PC-9 (cell line): ENCODE data around the gene SCAF1. TPM values are rescaled to one million over a fixed set of nuclear protein-coding genes. Genes with fewer than 3 reads are reported as not detected.

Experiments
- BruUV-seq: library from RNA; stranded (reverse); fragments of 400-500 nt; replicated peaks from 2 replicates; lab custom pipeline; 2021; lab: Mats Ljungman, UMichigan
- CTCF ChIA-PET: fragments of 300-600 bp; sonication (Branson Sonifier 250); formaldehyde crosslinking; loops from one replicate; lab custom pipeline; 2022; ENCODE audit warnings: antibody characterized with exemption; lab: Charles Lee
- POLR2A ChIA-PET: fragments of 300-600 bp; sonication (Branson Sonifier 250); formaldehyde crosslinking; loops from one replicate; lab custom pipeline; 2022; ENCODE audit warnings: antibody characterized with exemption; ENCODE audit not compliant: unreplicated experiment; lab: Charles Lee
- DNase-seq, 2 experiments: peaks; one replicate each; pipeline versions ENCODE4 v3.0.0 to v3.0.0-alpha.2; 2015 to 2022; ENCODE audit warnings: mixed read lengths in 1 of 2
- H2AFZ ChIP-seq: fragments of 200-600 bp; sonication (generic); 2 replicates; pipeline ENCODE4 v1.8.1; 2017; ENCODE audit warnings: antibody characterized with exemption
- H3F3A ChIP-seq: fragments of 200-600 bp; sonication (generic); 2 replicates; pipeline ENCODE4 v1.8.1; 2017; ENCODE audit warnings: antibody characterized with exemption, mild to moderate bottlenecking, low read depth; ENCODE audit not compliant: insufficient read depth
- H3K27ac ChIP-seq: fragments of 200-600 bp; sonication (generic); 2 replicates; pipeline ENCODE4 v1.6.1; 2016; ENCODE audit warnings: mixed run types
- H3K27me3 ChIP-seq: fragments of 200-600 bp; sonication (generic); 2 replicates; pipeline ENCODE4 v1.6.1; 2016; ENCODE audit warnings: low read depth, mixed run types; ENCODE audit not compliant: insufficient read depth
- H3K36me3 ChIP-seq: fragments of 200-600 bp; sonication (generic); 2 replicates; pipeline ENCODE4 v1.6.1; 2016; ENCODE audit warnings: low read depth, mixed run types
- H3K4me1 ChIP-seq: fragments of 200-600 bp; sonication (generic); replicated peaks from 2 replicates; pipeline ENCODE4 v1.6.1; 2016; ENCODE audit warnings: mixed run types; ENCODE audit not compliant: insufficient read depth
- H3K4me2 ChIP-seq: fragments of 200-600 bp; sonication (generic); 2 replicates; pipeline ENCODE4 v1.6.1; 2017; ENCODE audit warnings: mixed run types
- H3K4me3 ChIP-seq: fragments of 200-600 bp; sonication (generic); 2 replicates; pipeline ENCODE4 v1.6.1; 2016; ENCODE audit warnings: mixed run types
- H3K79me2 ChIP-seq: fragments of 200-600 bp; sonication (generic); 2 replicates; pipeline ENCODE4 v1.6.1; 2017; ENCODE audit warnings: low read depth, mixed run types
- H3K9me2 ChIP-seq: fragments of 200-600 bp; sonication (generic); 2 replicates; pipeline ENCODE4 v1.8.1; 2017; ENCODE audit warnings: mild to moderate bottlenecking; ENCODE audit not compliant: insufficient read depth
- H3K9me3 ChIP-seq: fragments of 200-600 bp; sonication (generic); 2 replicates; pipeline ENCODE4 v1.8.1; 2016; ENCODE audit warnings: low read depth; ENCODE audit not compliant: insufficient read depth
- H4K20me1 ChIP-seq: fragments of 200-600 bp; sonication (generic); 2 replicates; pipeline ENCODE4 v1.8.1; 2017; ENCODE audit not compliant: insufficient read depth
- CTCF ChIP-seq: fragments of 200-600 bp; sonication (generic); conservative IDR thresholded peaks from 2 replicates; pipeline ENCODE4 v1.6.1; 2017; ENCODE audit warnings: mixed run types, antibody characterized with exemption, mild to moderate bottlenecking, moderate library complexity
- EZH2 ChIP-seq: fragments of 200-600 bp; sonication (generic); IDR thresholded peaks from 2 replicates; pipeline ENCODE4 v1.8.0; 2017; ENCODE audit warnings: antibody characterized with exemption, low read depth
- intact Hi-C: fragments of 100-400 bp; cut with micrococcal nuclease; formaldehyde crosslinking; loops from one replicate; pipeline ENCODE4 v1.10.0; 2022; ENCODE audit not compliant: unreplicated experiment
- total RNA-seq: library from RNA; stranded (reverse); gene quantifications from 2 replicates; pipeline ENCODE4 v1.2.3, GENCODE V29; 2021

Gene SCAF1
- total RNA-seq, 1 experiment from 2014 or later, result 91.3 TPM

DNA sequence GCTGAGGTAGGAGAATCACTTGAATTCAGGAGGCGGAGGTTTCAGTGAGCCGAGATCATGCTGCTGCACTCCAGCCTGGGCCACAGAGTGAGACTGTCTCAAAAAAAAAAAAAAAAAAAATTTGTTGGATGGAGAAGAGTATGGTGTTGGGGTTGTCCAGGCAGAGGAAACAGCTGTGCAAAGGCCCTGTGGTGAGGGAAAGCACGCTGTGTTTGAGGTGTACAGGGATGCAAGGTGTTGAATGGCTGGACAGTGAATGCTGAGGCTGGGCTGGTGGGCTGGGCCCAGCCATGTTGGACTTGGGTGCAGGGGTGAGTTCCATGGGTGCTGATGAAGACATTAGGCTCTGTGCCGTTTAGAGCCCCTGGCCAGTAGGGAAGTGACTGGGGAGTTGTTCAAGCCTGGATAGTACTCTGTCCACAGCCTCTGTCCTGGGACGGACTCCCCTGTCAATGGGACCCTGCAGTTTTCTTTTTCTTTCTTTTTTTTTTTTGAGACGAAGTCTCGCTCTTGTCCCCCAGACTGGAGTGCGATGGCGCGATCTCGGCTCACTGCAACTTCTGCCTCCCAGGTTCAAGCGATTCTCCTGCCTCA, 32.4 kb upstream of the SCAF1 start:
- Histone ChIP-seq H3K9me3 (no peaks in the 10 kb centered on the region), H3K27ac (no peak overlapping the region), H3K9me2 (no peaks in the 10 kb centered on the region), H3K4me3 (no peak overlapping the region), H2AFZ (no peak overlapping the region), H4K20me1 (peaks cover 71% of the 10 kb centered on the region), H3K79me2 (peaks cover 65% of the 10 kb centered on the region), H3F3A (peaks cover 53% of the 10 kb centered on the region), H3K36me3 (peaks cover 23% of the 10 kb centered on the region), H3K27me3 (no peaks in the 10 kb centered on the region), H3K4me1 (peaks cover 27% of the 10 kb centered on the region), H3K4me2 (no peak overlapping the region)
- CTCF ChIA-PET, result no interaction called here
- intact Hi-C loops, result no loop called here
- BruUV-seq, result no TSS peak
- POLR2A ChIA-PET, result no interaction called here
- DNase-seq, result no peak
- no peak for TF ChIP-seq EZH2
- no peak for TF ChIP-seq CTCF

- no TSS peak for BruUV-seq
- H3K27ac ChIP-seq, result peak overlapping the region; percentile 84
- TF ChIP-seq CTCF (no peak), EZH2 (no peak)
- CTCF ChIA-PET, result no interaction called here
- H2AFZ ChIP-seq, result no peak overlapping the region
- H3K4me1 ChIP-seq, result peaks cover 33% of the 10 kb centered on the region
- peaks cover 44% of the 10 kb centered on the region for H3K79me2 ChIP-seq
- intact Hi-C loops, result loop anchor here (2.0 kb wide), 1 partner anchor 27 kb away; the partner anchor contains the start of gene RRAS
- peak; percentile 59 to 64 for DNase-seq
- H3K36me3 ChIP-seq, result peaks cover 9% of the 10 kb centered on the region; the same call in 1 of the 2 replicates
- H3K9me3 ChIP-seq, result no peaks in the 10 kb centered on the region
- POLR2A ChIA-PET, result interaction anchor here (0.5 to 0.6 kb wide), 2 partner anchors 22 to 35 kb away, joined by 3 to 5 read pairs; no protein-coding TSS in a partner anchor
- peak overlapping the region; percentile 54 for H3K4me2 ChIP-seq
- H3F3A ChIP-seq, result peaks cover 53% of the 10 kb centered on the region
- H3K4me3 ChIP-seq, result no peak overlapping the region; the same call in 1 of the 2 replicates
- no peaks in the 10 kb centered on the region for H3K27me3 ChIP-seq
- no peaks in the 10 kb centered on the region for H3K9me2 ChIP-seq
- peaks cover 48% of the 10 kb centered on the region for H4K20me1 ChIP-seq
These were observed 28.6 kb upstream of the SCAF1 start for GRCh38 chr19:49613374-49613773.

DNA sequence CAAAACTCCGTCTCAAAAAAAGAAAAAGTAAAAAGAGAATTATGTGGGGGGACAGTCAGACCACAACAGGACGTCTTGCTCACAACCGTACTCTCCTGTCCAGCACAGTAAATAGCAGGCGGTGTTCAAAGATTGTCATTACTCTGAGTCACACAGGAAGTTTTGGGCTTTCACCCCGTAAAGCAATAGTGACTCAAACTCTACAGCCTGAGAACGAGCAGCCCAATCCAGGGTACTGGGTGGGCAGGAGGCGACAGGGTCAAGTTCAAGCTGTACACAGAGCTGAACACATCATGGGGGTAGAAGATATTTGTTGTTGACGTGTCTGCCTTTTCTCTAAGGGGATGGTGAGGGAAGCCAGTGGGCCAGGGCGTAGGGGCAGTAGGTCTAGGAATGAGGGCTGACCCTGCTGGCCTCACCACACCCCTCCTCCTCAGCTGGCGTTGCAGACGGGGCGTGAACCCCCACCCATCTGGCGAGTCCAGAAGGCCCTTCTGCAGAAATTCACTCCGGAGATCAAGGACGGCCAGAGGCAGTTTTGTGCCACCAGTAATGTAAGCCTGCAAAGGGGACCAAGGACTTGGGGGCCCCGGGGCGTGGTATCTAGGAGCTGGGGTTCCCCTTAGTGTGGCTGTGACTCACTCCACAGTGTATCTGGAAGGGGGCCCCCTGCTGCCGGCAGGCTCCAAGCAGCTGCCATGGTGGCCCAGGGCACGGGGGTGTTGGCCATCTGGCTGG, 27.7 kb upstream of the SCAF1 start:
- Histone ChIP-seq H3K79me2 (peaks cover 39% of the 10 kb centered on the region), H3K4me1 (peaks cover 33% of the 10 kb centered on the region), H3K27me3 (no peaks in the 10 kb centered on the region), H3K4me2 (peak overlapping the region; percentile 54), H3K9me3 (no peaks in the 10 kb centered on the region), H3F3A (peaks cover 53% of the 10 kb centered on the region), H3K27ac (peak overlapping the region; percentile 84), H3K36me3 (peaks cover 14% of the 10 kb centered on the region; the same call in 1 of the 2 replicates), H3K9me2 (no peaks in the 10 kb centered on the region), H3K4me3 (peak overlapping the region; percentile 5; the same call in 1 of the 2 replicates), H4K20me1 (peaks cover 39% of the 10 kb centered on the region), H2AFZ (no peak overlapping the region)
- DNase-seq, result peak; percentile 50 to 75
- TF ChIP-seq EZH2 (no peak), CTCF (0 out of 2 replicates have a peak, but pooled peaks have one; percentile 28)
- intact Hi-C loops, result no loop called here
- ChIA-PET CTCF (no interaction called here), POLR2A (interaction anchor here (0.7 to 0.9 kb wide), 3 partner anchors 26 to 62 kb away, joined by 3 to 6 read pairs (median 5); partner anchors contain the start of gene NOSIP)
- BruUV-seq, result no TSS peak
